HEK293T (cell line): ENCODE data around the gene POP5.

Source experiments
- BHLHE40 ChIP-seq: fragments of 450-650 bp; IDR thresholded peaks from 2 replicates; pipeline ENCODE4 v1.6.1; 2016; ENCODE audit warnings: mild to moderate bottlenecking, moderate library complexity, borderline replicate concordance
- ELF4 ChIP-seq: fragments of 450-650 bp; IDR thresholded peaks from 2 replicates; pipeline ENCODE4 v1.6.1; 2017; ENCODE audit warnings: antibody characterized with exemption
- FOXA1 ChIP-seq: fragments of 450-650 bp; IDR thresholded peaks from 2 replicates; pipeline ENCODE4 v1.6.1; 2016; ENCODE audit warnings: mild to moderate bottlenecking
- FOXK2 ChIP-seq: fragments of 450-650 bp; IDR thresholded peaks from 2 replicates; pipeline ENCODE4 v1.6.1; 2016; ENCODE audit warnings: mild to moderate bottlenecking
- FOXM1 ChIP-seq: fragments of 450-650 bp; IDR thresholded peaks from 2 replicates; pipeline ENCODE4 v1.6.1; 2017; ENCODE audit warnings: mild to moderate bottlenecking, borderline replicate concordance
- NFRKB ChIP-seq: fragments of 450-650 bp; IDR thresholded peaks from 2 replicates; pipeline ENCODE4 v1.6.1; 2016; ENCODE audit warnings: mild to moderate bottlenecking, moderate library complexity
- PKNOX1 ChIP-seq: fragments of 450-650 bp; IDR thresholded peaks from 2 replicates; pipeline ENCODE4 v1.6.1; 2016
- SP1 ChIP-seq: fragments of 450-650 bp; IDR thresholded peaks from 2 replicates; pipeline ENCODE4 v1.6.1; 2017
- SUZ12 ChIP-seq: fragments of 450-650 bp; IDR thresholded peaks from 2 replicates; pipeline ENCODE4 v1.6.1; 2016; ENCODE audit warnings: mild to moderate bottlenecking
- TARDBP ChIP-seq: fragments of 450-650 bp; IDR thresholded peaks from 2 replicates; pipeline ENCODE4 v1.6.1; 2016
- ZNF384 ChIP-seq: fragments of 450-650 bp; IDR thresholded peaks from 2 replicates; pipeline ENCODE4 v1.6.1; 2016

- TF ChIP-seq BHLHE40: no peak
- no peak for TF ChIP-seq SUZ12
- no peak for TF ChIP-seq FOXK2
- TF ChIP-seq SP1: no peak
- TF ChIP-seq NFRKB: no peak
- no peak for TF ChIP-seq TARDBP
- no peak for TF ChIP-seq PKNOX1
- no peak for TF ChIP-seq FOXA1
- no peak for TF ChIP-seq FOXM1
- no peak for TF ChIP-seq ELF4
- TF ChIP-seq ZNF384: no peak
Observed at GRCh38 chr12:120562906-120563305, 18.3 kb downstream of the POP5 start.
